ENCODE measurements around the gene KCNJ4.

DNA sequence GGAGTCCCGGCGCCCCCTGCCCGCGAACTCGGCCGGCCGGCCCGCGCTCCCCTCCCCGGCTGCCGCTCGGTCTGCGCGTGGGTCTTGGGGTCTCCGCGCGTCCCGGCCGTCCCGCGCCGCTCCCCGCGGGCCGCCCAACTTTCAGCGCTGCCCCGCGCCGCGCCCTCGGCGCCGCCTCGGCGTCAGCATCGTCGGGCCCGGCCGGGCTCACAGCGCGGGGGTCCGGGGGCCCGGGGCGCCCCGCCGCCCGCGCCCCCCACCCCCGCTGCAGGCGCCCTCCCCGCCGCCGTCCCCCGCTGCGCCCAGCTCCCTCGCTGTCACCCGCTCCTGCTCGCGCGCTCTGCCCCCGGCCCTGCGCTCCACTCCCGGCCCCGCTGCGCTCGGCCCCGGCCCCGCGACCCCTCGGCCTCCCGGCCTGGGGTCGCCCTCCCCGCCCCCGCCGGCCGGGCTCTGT is at the start of gene KCNJ4:
- TF ChIP-seq, protein P1, sequence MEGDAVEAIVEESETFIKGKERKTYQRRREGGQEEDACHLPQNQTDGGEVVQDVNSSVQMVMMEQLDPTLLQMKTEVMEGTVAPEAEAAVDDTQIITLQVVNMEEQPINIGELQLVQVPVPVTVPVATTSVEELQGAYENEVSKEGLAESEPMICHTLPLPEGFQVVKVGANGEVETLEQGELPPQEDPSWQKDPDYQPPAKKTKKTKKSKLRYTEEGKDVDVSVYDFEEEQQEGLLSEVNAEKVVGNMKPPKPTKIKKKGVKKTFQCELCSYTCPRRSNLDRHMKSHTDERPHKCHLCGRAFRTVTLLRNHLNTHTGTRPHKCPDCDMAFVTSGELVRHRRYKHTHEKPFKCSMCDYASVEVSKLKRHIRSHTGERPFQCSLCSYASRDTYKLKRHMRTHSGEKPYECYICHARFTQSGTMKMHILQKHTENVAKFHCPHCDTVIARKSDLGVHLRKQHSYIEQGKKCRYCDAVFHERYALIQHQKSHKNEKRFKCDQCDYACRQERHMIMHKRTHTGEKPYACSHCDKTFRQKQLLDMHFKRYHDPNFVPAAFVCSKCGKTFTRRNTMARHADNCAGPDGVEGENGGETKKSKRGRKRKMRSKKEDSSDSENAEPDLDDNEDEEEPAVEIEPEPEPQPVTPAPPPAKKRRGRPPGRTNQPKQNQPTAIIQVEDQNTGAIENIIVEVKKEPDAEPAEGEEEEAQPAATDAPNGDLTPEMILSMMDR (IDR thresholded peaks at IDR 0.05), result no peak
- TF ChIP-seq POLR2A (IDR thresholded peaks at IDR 0.05), result no peak
